PC-9 (cell line): Measurements from ENCODE around the gene SETD7. TPM values are rescaled to one million over a fixed set of nuclear protein-coding genes. Genes with fewer than 3 reads are reported as not detected.

Source experiments
- BruUV-seq: library from RNA; stranded (reverse); fragments of 400-500 nt; replicated peaks from 2 replicates; lab custom pipeline; 2021; lab: Mats Ljungman, UMichigan
- CTCF ChIA-PET: fragments of 300-600 bp; sonication (Branson Sonifier 250); formaldehyde crosslinking; loops from one replicate; lab custom pipeline; 2022; ENCODE audit warnings: antibody characterized with exemption; lab: Charles Lee
- POLR2A ChIA-PET: fragments of 300-600 bp; sonication (Branson Sonifier 250); formaldehyde crosslinking; loops from one replicate; lab custom pipeline; 2022; ENCODE audit warnings: antibody characterized with exemption; ENCODE audit not compliant: unreplicated experiment; lab: Charles Lee
- DNase-seq, 2 experiments: peaks; one replicate each; pipeline versions ENCODE4 v3.0.0 to v3.0.0-alpha.2; 2015 to 2022; ENCODE audit warnings: mixed read lengths in 1 of 2
- H2AFZ ChIP-seq: fragments of 200-600 bp; sonication (generic); 2 replicates; pipeline ENCODE4 v1.8.1; 2017; ENCODE audit warnings: antibody characterized with exemption
- H3F3A ChIP-seq: fragments of 200-600 bp; sonication (generic); 2 replicates; pipeline ENCODE4 v1.8.1; 2017; ENCODE audit warnings: antibody characterized with exemption, mild to moderate bottlenecking, low read depth; ENCODE audit not compliant: insufficient read depth
- H3K27ac ChIP-seq: fragments of 200-600 bp; sonication (generic); 2 replicates; pipeline ENCODE4 v1.6.1; 2016; ENCODE audit warnings: mixed run types
- H3K27me3 ChIP-seq: fragments of 200-600 bp; sonication (generic); 2 replicates; pipeline ENCODE4 v1.6.1; 2016; ENCODE audit warnings: low read depth, mixed run types; ENCODE audit not compliant: insufficient read depth
- H3K36me3 ChIP-seq: fragments of 200-600 bp; sonication (generic); 2 replicates; pipeline ENCODE4 v1.6.1; 2016; ENCODE audit warnings: low read depth, mixed run types
- H3K4me1 ChIP-seq: fragments of 200-600 bp; sonication (generic); replicated peaks from 2 replicates; pipeline ENCODE4 v1.6.1; 2016; ENCODE audit warnings: mixed run types; ENCODE audit not compliant: insufficient read depth
- H3K4me2 ChIP-seq: fragments of 200-600 bp; sonication (generic); 2 replicates; pipeline ENCODE4 v1.6.1; 2017; ENCODE audit warnings: mixed run types
- H3K4me3 ChIP-seq: fragments of 200-600 bp; sonication (generic); 2 replicates; pipeline ENCODE4 v1.6.1; 2016; ENCODE audit warnings: mixed run types
- H3K79me2 ChIP-seq: fragments of 200-600 bp; sonication (generic); 2 replicates; pipeline ENCODE4 v1.6.1; 2017; ENCODE audit warnings: low read depth, mixed run types
- H3K9me2 ChIP-seq: fragments of 200-600 bp; sonication (generic); 2 replicates; pipeline ENCODE4 v1.8.1; 2017; ENCODE audit warnings: mild to moderate bottlenecking; ENCODE audit not compliant: insufficient read depth
- H3K9me3 ChIP-seq: fragments of 200-600 bp; sonication (generic); 2 replicates; pipeline ENCODE4 v1.8.1; 2016; ENCODE audit warnings: low read depth; ENCODE audit not compliant: insufficient read depth
- H4K20me1 ChIP-seq: fragments of 200-600 bp; sonication (generic); 2 replicates; pipeline ENCODE4 v1.8.1; 2017; ENCODE audit not compliant: insufficient read depth
- CTCF ChIP-seq: fragments of 200-600 bp; sonication (generic); conservative IDR thresholded peaks from 2 replicates; pipeline ENCODE4 v1.6.1; 2017; ENCODE audit warnings: mixed run types, antibody characterized with exemption, mild to moderate bottlenecking, moderate library complexity
- EZH2 ChIP-seq: fragments of 200-600 bp; sonication (generic); IDR thresholded peaks from 2 replicates; pipeline ENCODE4 v1.8.0; 2017; ENCODE audit warnings: antibody characterized with exemption, low read depth
- intact Hi-C: fragments of 100-400 bp; cut with micrococcal nuclease; formaldehyde crosslinking; loops from one replicate; pipeline ENCODE4 v1.10.0; 2022; ENCODE audit not compliant: unreplicated experiment
- total RNA-seq: library from RNA; stranded (reverse); gene quantifications from 2 replicates; pipeline ENCODE4 v1.2.3, GENCODE V29; 2021

The SETD7 gene
- total RNA-seq, 1 experiment from 2014 or later: 36.5 TPM

- intact Hi-C loops: no loop called here
- no peak overlapping the region for H3K4me2 ChIP-seq
- H3K4me1 ChIP-seq: peaks cover 13% of the 10 kb centered on the region
- no peaks in the 10 kb centered on the region for H3K9me2 ChIP-seq
- DNase-seq: no peak
- H2AFZ ChIP-seq: no peak overlapping the region
- CTCF ChIA-PET: interaction anchor here (0.5 kb wide), 1 partner anchor 445 kb away, joined by 3 read pairs; no protein-coding TSS in a partner anchor
- POLR2A ChIA-PET: no interaction called here
- H3K79me2 ChIP-seq: peaks cover 3% of the 10 kb centered on the region
- no TSS peak for BruUV-seq
- no peak overlapping the region for H3K4me3 ChIP-seq
- H3K27ac ChIP-seq: no peak overlapping the region
- no peaks in the 10 kb centered on the region for H3K36me3 ChIP-seq
- H3K27me3 ChIP-seq: no peaks in the 10 kb centered on the region
- no peaks in the 10 kb centered on the region for H3K9me3 ChIP-seq
- H4K20me1 ChIP-seq: 0 out of 2 replicates have a peak, but pooled peaks cover 3% of the 10 kb centered on the region
- no peak for TF ChIP-seq CTCF
- no peak for TF ChIP-seq EZH2
- peaks cover 7% of the 10 kb centered on the region; the same call in 1 of the 2 replicates for H3F3A ChIP-seq
Observed at GRCh38 chr4:139559687-139560086, 3.7 kb upstream of the SETD7 start.

GRCh38 chr4:139559089-139559479 lies 3.1 kb upstream of the SETD7 start:
- TF ChIP-seq EZH2: no peak
- no peak for TF ChIP-seq CTCF
- intact Hi-C loops: no loop called here
- Histone ChIP-seq H3K9me2 (no peaks in the 10 kb centered on the region), H3K27ac (no peak overlapping the region), H3K36me3 (no peaks in the 10 kb centered on the region), H3K4me1 (peaks cover 19% of the 10 kb centered on the region), H4K20me1 (0 out of 2 replicates have a peak, but pooled peaks cover 4% of the 10 kb centered on the region), H2AFZ (no peak overlapping the region), H3K4me2 (no peak overlapping the region), H3K27me3 (no peaks in the 10 kb centered on the region), H3F3A (peaks cover 7% of the 10 kb centered on the region; the same call in 1 of the 2 replicates), H3K4me3 (no peak overlapping the region), H3K79me2 (peaks cover 9% of the 10 kb centered on the region), H3K9me3 (no peaks in the 10 kb centered on the region)
- no TSS peak for BruUV-seq
- CTCF ChIA-PET: no interaction called here
- POLR2A ChIA-PET: no interaction called here
- no peak for DNase-seq

- POLR2A ChIA-PET: interaction anchor here (0.6 kb wide), 1 partner anchor 748 kb away, joined by 4 read pairs; no protein-coding TSS in a partner anchor
- Histone ChIP-seq H3K4me2 (peak overlapping the region; percentile 88), H3K4me3 (no peak overlapping the region), H3K27ac (peak overlapping the region; percentile 67; the same call in 1 of the 2 replicates), H4K20me1 (0 out of 2 replicates have a peak, but pooled peaks cover 4% of the 10 kb centered on the region), H3K4me1 (peaks cover 25% of the 10 kb centered on the region), H3K36me3 (no peaks in the 10 kb centered on the region), H3K79me2 (peaks cover 15% of the 10 kb centered on the region), H3K9me2 (no peaks in the 10 kb centered on the region), H2AFZ (peak overlapping the region; percentile 87; the same call in 1 of the 2 replicates), H3K9me3 (no peaks in the 10 kb centered on the region), H3K27me3 (no peaks in the 10 kb centered on the region), H3F3A (peaks cover 7% of the 10 kb centered on the region; the same call in 1 of the 2 replicates)
- CTCF ChIA-PET: no interaction called here
- TF ChIP-seq CTCF (no peak), EZH2 (no peak)
- intact Hi-C loops: no loop called here
- DNase-seq: no peak
- no TSS peak for BruUV-seq
Observed at GRCh38 chr4:139558235-139559088, 2.4 kb upstream of the SETD7 start.
